Measurements from ENCODE around the gene QKI.

Gene QKI

DNA sequence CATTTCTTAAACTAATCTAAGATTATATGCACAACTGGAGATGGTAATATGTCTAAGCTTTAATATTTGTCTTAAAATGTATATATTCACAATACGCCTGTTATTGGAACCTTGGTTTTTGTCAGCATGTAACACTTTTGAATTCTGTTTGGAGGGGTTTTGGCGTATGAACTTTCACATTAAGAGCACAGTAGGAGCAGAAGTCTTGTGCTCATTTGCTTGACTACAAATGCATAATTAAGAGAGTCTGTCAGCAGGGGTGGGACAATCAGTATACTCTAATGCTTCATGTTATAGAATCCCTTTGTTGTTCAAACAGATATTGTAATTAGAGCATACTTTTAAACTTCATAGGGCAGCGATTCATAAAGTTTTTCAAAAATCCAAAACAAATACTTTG, 112.8 kb downstream of the QKI start:
- TF ChIP-seq GATA2 (IDR thresholded peaks at IDR 0.05; ENCODE audit: low read depth, low read length), result no peak
- no peak for TF ChIP-seq GATA3 (IDR thresholded peaks at IDR 0.05; ENCODE audit: low read depth, low read length)

DNA sequence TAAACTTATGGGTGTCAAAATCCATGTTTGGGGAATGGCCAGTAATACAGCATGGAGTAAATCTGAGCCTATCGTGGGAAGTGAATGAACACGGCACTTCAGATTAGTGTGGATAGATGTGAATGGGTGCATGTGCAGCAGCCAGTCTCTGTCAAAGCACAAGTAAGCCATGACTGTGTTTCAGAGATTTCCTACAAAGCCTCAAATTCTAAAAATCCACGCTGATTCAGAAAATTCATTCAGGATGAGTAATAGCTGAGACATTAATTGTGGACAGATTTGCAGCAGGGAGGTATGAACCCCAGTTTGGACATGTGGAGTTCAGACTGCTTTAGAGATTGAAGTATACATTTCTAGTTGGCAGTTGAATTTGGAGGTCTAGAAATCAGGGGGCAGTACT, 115.1 kb downstream of the QKI start:
- no peak for TF ChIP-seq GATA3 (IDR thresholded peaks at IDR 0.05; ENCODE audit: low read depth, low read length)
- TF ChIP-seq GATA2 (IDR thresholded peaks at IDR 0.05; ENCODE audit: low read depth, low read length), result no peak

DNA sequence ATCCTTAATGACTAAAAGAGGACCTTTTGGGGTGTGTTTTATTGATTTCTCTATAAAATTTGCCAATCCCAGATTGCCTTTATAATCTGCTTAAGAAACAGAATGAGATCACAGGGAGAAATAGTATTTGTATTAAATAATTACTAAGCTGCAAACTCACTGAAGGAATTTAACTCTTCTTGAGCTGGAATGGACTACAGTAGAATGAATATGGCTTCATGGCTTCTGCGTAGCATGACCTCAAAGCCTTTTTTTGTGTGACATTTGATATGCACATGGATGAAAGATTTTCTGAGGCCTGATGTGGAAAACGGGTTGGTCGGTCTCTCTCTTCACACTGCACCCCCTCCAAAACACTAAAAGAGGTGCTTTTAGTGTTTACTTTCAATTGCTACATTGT, 115.9 kb downstream of the QKI start:
- TF ChIP-seq GATA2 (IDR thresholded peaks at IDR 0.05; ENCODE audit: low read depth, low read length), result no peak
- no peak for TF ChIP-seq GATA3 (IDR thresholded peaks at IDR 0.05; ENCODE audit: low read depth, low read length)

DNA sequence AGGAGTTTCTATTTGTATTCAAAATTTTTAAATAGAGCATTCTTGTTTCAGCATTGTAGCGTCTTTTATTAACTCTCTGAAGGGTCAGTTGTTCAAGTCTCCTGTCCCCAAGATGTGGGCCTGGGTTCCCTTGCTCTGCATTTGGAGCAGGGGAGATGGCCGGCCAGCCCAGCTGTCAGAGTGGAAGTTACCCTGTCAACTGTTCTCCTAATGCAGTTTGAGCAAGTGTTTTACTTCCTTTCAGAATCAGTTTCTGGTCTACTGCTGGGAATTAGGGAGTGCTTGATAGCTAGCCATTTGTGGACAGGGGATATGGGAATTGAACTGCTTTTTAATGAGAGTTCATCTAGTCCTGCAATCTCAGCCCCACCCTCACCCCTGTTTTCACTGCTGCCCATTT, 116.6 kb downstream of the QKI start:
- TF ChIP-seq GATA3 (IDR thresholded peaks at IDR 0.05; ENCODE audit: low read depth, low read length) (no peak), GATA2 (IDR thresholded peaks at IDR 0.05; ENCODE audit: low read depth, low read length) (no peak)

DNA sequence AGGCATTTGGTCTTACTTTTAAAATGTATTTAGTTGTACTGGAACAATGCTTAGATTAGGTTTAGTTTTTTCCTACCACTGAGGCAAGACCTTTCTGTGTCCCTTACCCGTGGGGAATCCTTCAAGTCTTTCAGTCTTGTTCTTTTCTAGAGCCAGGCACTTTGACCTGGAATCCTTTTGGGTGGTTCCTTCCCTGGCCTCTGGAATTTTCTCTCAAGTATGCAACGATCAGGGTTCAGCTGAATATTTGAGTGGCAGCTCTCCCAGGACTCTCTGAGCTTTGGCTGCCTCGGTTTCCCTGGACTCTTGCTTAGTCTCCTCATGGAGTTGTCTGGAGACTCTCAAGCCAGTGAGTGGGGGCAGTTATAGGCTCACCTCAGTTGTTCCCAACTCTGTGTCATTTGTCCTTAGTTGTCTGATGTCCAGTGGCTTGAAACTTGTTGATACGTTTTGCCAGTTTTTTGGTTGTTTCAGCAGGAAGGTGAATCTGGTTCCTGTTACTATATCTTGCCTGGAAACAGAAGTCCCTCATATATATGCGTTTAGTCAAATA, 118.1 kb downstream of the QKI start:
- TF ChIP-seq GATA3 (IDR thresholded peaks at IDR 0.05; ENCODE audit: low read depth, low read length), result no peak
- TF ChIP-seq GATA2 (IDR thresholded peaks at IDR 0.05; ENCODE audit: low read depth, low read length), result no peak

DNA sequence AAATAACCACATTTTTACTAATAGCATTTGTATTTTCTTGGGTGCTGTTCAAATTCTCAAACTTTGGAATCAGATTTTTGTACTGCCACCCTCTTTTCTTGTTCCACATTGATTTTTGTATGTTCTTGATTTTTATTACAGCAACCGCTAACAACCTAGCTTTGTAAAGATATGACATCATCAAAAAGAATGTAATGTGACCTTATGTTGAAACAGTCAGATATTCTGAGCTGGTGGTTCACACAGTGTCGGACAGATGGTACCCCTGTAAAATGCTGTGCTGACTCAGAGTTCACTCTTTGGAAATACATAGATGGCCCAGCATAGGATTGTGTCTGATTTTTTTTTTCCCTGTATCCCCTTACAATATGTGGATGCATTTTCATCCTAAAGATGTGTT, 118.9 kb downstream of the QKI start:
- TF ChIP-seq GATA3 (IDR thresholded peaks at IDR 0.05; ENCODE audit: low read depth, low read length) (no peak), GATA2 (IDR thresholded peaks at IDR 0.05; ENCODE audit: low read depth, low read length) (no peak)

DNA sequence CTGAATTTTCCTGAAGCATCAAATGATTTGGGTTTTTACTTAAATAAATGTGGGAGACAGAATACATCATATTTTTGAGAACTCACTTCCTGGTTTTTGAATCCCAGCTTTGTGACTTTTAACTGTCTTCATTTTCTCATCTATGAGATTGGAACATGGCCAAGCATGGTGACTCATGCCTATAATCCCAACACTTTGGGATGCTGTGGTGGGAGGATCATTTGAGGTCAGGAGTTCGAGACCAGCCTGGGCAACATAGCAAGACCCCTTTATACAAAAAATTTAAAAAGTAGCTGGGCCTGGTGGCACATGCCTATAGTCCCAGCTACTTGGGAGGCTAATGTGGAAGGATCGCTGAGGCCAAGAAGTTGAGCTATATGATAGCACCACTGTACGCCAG, 122.3 kb downstream of the QKI start:
- TF ChIP-seq GATA3 (IDR thresholded peaks at IDR 0.05; ENCODE audit: low read depth, low read length), result no peak
- TF ChIP-seq GATA2 (IDR thresholded peaks at IDR 0.05; ENCODE audit: low read depth, low read length), result no peak

DNA sequence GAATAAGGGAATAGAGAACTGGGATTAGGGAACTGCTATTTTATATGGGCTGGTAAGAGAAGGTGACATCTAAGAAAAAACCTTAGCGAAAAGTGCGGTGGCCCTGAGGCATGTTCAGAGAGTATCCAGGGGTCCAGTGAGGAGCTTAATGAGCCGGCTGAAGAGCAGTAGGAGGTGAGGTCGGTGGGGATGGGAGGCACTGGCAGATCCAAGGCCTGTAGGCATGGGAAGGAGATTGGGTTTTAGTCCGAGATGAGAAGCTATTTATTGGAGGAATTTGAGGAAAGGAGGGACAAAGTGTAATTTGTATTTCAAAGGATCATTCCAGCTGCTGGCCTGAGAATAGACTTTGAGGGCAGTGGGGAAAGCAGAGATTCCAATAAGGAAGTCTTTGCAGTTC, 123.8 kb downstream of the QKI start:
- TF ChIP-seq GATA3 (IDR thresholded peaks at IDR 0.05; ENCODE audit: low read depth, low read length) (no peak), GATA2 (IDR thresholded peaks at IDR 0.05; ENCODE audit: low read depth, low read length) (no peak)

DNA sequence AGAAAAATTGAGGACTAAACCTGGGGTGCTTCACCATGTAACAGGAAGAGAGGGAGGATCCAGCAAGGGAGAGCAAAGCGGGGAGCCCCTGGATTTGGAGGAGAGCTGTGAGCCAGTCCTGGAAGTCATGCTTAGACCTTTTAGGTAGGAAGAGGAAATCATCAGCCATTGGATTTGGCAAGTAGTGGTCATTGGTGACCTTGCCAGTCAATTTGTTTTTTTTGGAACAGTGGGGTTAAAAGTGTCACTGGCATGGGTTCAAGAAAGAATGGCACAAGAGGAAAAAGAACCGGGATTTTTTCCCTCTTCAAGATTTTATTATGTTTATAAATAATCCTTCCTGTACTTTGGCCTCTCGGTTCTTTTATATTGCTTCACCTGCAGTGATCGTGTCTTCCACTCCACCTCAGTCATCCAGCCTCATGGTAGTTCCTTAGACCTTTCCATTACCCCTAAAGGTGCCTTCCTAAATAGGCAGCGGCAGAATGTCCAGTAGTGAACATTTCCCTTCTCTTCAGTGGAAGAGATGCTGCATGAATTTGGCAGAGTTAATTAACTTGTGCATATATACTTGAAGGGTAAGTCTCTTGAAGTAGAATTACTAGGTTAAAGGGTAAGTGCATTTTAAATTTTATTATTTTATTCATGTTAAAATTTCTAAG, 124.7 kb downstream of the QKI start:
- TF ChIP-seq GATA3 (IDR thresholded peaks at IDR 0.05; ENCODE audit: low read depth, low read length) (no peak), GATA2 (IDR thresholded peaks at IDR 0.05; ENCODE audit: low read depth, low read length) (no peak)

DNA sequence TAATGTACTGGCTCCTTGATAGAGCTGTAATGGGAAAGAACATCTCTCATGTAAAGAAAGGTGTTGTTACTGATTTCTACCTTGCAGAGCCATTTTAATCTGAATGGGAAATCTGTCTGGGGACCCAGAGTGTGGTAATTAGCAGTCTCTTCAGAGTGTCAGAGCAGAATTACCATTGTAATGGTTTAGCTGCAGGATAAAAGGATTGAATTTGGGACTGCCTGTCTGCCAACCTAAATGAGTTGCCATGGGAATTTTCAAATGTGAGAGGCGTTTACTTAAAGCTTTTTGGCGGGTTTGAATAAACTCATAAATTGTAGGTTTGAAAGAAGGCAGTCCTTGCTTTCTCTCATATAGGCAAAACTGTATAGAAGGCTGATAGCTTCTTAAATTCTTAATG, 128.8 kb downstream of the QKI start:
- TF ChIP-seq GATA3 (IDR thresholded peaks at IDR 0.05; ENCODE audit: low read depth, low read length), result no peak
- no peak for TF ChIP-seq GATA2 (IDR thresholded peaks at IDR 0.05; ENCODE audit: low read depth, low read length)

DNA sequence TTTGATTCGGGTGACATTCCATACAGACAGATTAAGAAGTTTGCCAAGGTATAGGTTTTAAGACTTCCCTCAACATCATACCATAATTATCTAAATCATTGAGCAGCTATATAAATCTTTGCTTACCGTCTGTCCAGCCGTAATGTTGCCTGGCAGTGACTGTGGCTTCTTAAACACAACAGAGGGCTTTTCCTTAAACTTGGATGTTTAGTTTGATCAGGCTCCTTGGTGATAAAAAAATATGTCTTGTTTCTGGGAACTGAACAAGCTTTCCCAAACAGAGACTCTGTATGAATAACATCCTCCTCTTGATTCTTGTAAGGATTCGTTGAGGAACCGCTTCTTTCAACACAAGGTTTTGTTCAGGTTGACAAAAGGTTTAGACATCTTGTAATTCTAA, 130.9 kb downstream of the QKI start:
- TF ChIP-seq GATA3 (IDR thresholded peaks at IDR 0.05; ENCODE audit: low read depth, low read length) (no peak), GATA2 (IDR thresholded peaks at IDR 0.05; ENCODE audit: low read depth, low read length) (no peak)

DNA sequence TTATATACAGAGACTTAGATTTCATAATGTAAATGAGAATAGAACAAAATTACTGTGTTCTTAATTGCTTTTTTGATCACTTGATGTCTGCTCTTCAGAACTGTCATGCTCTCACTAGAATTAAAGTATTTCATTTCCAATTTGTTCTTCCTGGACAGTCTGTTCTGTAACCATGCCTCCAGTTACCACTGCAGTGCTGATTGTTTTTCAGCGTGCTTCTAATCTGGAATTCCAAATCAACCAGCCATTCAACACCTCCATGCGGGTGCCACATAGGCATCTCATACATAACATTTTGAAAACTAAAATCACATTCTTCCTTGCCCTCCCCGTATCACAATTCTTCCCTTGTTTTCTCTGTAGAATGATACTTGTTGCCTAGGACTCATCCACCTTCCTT, 132.8 kb downstream of the QKI start:
- TF ChIP-seq GATA3 (IDR thresholded peaks at IDR 0.05; ENCODE audit: low read depth, low read length) (no peak), GATA2 (IDR thresholded peaks at IDR 0.05; ENCODE audit: low read depth, low read length) (no peak)

DNA sequence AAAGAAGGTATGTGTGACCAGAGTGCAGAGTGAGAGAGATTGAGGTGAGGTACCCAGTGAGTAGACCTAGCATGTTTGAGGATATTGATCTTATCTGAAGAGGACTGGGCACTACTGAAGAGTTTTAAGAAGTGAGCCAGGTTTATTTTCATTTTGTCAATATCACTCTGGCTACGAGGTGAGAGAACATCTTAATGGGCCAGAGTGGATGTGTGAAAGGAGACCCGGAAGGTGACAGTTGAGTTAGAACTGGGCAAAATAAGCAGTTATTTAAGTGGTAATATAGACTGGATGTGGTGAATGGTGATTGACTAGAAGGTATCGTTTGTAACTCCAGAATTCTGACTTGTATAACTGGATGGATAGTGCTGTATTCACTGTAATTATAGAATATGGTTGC, 134.1 kb downstream of the QKI start:
- TF ChIP-seq GATA2 (IDR thresholded peaks at IDR 0.05; ENCODE audit: low read depth, low read length) (no peak), GATA3 (IDR thresholded peaks at IDR 0.05; ENCODE audit: low read depth, low read length) (no peak)

DNA sequence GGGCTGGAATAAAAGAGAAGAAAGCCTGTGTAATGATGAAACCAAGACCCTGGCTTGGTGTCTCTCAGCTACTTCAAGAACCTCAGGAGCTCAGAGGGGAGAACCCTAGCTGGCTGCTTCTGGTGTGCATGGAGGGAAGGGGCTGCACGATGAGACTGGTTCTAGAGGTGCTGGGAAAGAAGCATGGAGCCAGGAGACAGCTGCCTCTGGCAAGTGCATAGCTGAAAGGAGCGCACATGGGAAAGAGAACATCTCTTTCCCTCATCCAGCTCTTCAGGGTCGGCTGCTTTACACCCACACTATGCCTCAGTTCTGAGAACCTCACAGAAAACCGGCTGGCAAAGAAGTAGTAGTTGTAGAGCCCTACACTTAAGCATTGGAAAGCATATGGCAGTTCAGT, 139.5 kb downstream of the QKI start:
- TF ChIP-seq GATA2 (IDR thresholded peaks at IDR 0.05; ENCODE audit: low read depth, low read length), result no peak
- TF ChIP-seq GATA3 (IDR thresholded peaks at IDR 0.05; ENCODE audit: low read depth, low read length), result no peak

DNA sequence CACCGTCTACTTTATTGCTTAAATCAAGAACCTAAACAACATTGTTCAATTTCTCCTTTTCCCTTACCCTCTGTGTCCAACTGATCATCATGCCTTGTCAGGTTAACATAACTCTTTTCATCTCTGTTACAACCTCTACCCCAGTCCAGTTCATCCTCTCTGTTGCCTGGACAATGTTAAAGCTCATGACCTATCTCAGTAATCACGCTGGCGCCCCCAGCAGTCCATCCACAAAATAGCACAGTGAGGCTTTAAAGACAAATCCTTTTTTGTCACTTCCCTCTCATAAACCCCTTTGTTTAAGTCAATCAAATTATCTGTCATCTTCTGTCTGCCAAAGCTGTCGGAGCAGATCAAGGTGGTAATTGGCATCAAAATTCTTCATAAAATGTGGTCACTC, 140.1 kb downstream of the QKI start:
- TF ChIP-seq GATA2 (IDR thresholded peaks at IDR 0.05; ENCODE audit: low read depth, low read length), result no peak
- no peak for TF ChIP-seq GATA3 (IDR thresholded peaks at IDR 0.05; ENCODE audit: low read depth, low read length)

DNA sequence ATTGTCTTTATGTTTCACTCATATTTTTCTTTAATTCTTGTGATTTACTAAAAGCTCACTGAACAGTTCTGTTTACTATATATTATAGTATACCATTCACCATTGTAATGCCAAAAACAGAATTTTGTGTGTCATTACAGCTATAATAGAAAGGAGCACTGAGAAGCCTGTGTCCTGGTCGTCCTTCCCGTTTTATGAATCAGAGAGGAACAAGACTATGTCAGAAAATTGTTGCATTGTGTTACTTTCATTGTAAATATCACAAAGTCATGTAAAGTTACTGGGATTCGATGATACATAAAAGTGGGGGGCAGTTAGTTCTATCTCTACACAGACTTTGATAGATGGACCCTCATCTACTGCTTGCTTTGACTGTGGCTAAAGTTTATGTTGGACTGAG, 145.1 kb downstream of the QKI start:
- TF ChIP-seq GATA2 (IDR thresholded peaks at IDR 0.05; ENCODE audit: low read depth, low read length), result no peak
- TF ChIP-seq GATA3 (IDR thresholded peaks at IDR 0.05; ENCODE audit: low read depth, low read length), result no peak

All from SH-SY5Y (cell line).